ENCODE measurements around the gene ZNF678.

Gene ZNF678

GRCh38 chr1:227726318-227726717 is 163.0 kb downstream of the ZNF678 start:
- no peak for DNase-seq
